NCI-H1436 (cell line): ENCODE results near the gene FOXF2.

Experiments
- DNase-seq: peaks from one replicate; lab custom pipeline; 2025; lab: John Stamatoyannopoulos, UW

Gene FOXF2

GRCh38 chr6:1407499-1407990 lies 18.2 kb downstream of the FOXF2 start:
- no peak for DNase-seq

DNA sequence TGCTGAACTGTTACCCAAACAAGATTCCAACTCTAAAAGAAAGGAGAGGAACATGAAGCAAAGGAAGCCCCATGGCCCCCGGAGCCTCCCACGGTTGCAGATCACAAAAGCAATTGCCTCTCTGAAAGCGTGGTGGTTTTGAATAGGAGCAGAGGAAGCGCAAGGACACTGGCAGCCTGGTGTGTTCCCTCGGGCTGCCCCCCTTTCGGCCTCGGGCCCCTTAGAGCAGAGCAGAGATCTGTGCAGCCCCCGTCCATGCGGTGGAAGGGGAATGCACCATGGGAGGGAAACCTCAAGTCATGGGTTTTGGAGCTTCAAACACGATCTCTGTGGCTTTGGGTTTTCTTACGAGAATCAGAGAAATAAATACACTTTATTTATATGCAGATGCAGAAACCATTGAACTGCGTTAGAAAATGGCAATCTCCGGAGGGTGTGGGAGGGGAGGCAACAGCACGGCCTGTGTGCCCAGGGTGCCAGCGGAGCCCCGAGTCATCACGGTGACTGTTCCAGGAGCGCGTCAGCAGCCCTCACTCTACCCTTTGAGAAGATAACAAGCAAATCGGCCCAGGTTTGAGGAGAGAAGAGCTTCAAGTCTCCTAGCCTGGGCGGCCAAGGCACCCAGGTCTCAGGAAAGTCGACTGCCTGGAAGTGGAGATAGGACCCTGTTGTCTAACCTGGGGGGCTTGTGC lies 20.5 kb downstream of the FOXF2 start:
- DNase-seq, result no peak

DNA sequence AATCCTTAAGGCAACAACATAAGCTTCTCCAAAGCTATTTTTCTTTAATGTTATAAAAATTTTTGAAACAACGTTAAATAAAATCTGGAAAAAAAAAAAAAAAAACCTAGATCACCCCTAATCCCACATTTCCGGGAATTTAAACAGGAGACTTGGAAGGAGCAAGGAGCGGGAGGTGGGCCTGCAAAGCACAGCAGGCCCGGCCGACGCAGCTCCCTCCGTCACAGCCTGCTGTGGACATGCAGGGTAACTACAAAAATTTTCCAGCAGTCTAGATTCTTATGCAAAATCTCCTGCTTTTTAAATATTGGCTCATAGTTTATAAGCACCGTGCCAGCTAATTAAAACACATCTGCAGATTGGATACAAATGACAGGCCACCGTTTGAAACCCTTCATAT lies 23.5 kb downstream of the FOXF2 start:
- no peak for DNase-seq

GRCh38 chr6:1415416-1416063 lies 26.2 kb downstream of the FOXF2 start:
- DNase-seq, result no peak

- DNase-seq, result no peak
Observed at GRCh38 chr6:1416191-1416760, 26.9 kb downstream of the FOXF2 start.

DNA sequence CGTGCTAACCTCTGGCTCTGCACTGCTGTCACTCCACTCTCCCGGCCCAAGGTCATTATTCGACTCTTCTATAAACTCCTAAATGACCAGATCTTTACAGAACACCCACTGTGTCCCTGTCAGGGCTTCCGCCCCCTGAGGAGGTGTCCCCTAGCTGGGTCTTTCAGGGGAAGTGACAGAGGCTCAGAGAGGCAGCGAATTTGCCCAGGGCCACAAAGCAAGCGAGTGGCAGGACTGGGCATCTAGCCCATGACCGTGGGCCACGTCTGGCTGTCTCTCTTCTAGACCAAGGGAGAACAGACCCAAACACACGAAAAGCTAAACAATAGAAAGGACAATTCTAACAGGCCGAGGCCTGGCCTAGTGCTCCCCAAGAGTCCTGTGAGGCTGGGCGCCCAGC lies 27.4 kb downstream of the FOXF2 start:
- no peak for DNase-seq

DNA sequence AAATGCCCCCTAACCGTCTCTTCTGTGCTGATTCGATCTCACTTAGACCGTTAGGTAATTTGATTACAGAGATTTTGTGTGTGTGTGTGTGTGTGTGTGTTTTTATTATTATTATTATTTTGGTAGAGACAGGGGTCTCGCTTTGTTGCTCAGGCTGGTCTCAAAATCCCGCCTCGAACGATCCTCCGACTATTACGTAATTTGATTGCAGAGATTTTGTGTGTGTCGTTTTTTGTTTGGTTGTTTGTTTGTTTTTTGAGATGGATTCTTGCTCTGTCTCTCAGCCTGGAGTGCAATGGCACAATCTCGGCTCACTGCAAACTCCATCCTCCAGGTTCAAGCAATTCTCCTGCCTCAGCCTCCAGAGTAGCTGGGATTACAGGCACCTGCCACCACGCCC lies 28.3 kb downstream of the FOXF2 start:
- DNase-seq, result no peak

- no peak for DNase-seq
Observed at GRCh38 chr6:1418471-1419191, 29.3 kb downstream of the FOXF2 start.

DNA sequence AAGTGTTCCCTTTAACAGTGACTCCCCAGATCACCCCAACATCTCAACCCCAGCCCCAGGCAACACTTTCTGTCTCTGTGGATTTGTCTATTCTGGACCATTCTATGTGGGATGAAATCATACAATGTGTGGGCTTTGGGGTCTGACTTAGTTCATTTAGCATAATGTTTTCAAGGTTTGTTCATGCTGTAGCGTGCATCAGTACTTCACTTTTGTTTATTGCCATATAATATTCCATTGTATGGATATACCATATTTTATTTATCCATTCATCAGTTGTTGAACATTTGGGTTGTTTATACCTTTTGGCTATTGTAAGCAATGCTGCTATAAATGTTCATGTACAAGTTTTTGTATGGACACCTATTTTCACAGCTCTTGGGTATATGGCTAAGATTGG lies 31.0 kb downstream of the FOXF2 start:
- DNase-seq, result no peak

GRCh38 chr6:1422290-1422689 lies 32.9 kb downstream of the FOXF2 start:
- DNase-seq, result no peak

- DNase-seq, result no peak
Observed at GRCh38 chr6:1423578-1423977, 34.2 kb downstream of the FOXF2 start.

GRCh38 chr6:1424306-1424927 lies 35.0 kb downstream of the FOXF2 start:
- no peak for DNase-seq

DNA sequence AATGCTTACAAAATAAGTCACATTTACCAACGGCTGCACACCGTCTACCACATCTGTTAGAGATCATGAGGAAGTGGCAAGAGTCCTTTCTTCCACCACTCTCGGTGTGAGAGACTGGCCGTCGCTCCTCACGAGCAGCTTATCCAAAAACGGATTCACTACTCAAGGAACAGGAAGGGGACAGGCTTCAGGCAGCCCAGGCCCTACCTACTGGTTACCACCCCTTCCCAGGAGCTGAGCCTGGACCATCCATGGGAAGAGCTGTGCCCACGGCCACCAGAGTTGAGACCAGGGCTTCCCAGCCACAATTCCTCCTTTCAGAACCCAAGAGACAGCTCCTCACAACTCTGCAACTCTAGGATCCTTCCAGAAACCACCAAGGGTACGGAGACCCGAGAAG lies 37.0 kb downstream of the FOXF2 start:
- DNase-seq, result no peak

DNA sequence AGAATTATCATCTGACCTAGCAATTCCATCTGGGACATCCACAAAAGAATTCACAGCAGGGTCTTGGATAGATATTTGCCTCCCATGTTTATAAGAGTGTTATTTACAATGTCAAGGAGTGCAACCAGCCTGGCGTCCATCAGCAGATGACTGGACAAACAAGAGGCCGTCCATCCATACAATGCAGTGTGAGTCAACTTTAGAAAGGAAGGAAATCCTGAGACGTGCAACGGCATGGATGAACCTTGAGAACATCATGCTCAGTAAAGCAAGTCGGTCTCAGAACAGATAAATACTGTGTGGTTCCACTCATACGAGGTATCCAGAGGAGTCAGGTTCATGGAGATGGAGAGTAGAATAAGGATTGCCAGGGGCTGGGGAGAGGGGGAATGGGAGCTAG lies 46.4 kb downstream of the FOXF2 start:
- no peak for DNase-seq

DNA sequence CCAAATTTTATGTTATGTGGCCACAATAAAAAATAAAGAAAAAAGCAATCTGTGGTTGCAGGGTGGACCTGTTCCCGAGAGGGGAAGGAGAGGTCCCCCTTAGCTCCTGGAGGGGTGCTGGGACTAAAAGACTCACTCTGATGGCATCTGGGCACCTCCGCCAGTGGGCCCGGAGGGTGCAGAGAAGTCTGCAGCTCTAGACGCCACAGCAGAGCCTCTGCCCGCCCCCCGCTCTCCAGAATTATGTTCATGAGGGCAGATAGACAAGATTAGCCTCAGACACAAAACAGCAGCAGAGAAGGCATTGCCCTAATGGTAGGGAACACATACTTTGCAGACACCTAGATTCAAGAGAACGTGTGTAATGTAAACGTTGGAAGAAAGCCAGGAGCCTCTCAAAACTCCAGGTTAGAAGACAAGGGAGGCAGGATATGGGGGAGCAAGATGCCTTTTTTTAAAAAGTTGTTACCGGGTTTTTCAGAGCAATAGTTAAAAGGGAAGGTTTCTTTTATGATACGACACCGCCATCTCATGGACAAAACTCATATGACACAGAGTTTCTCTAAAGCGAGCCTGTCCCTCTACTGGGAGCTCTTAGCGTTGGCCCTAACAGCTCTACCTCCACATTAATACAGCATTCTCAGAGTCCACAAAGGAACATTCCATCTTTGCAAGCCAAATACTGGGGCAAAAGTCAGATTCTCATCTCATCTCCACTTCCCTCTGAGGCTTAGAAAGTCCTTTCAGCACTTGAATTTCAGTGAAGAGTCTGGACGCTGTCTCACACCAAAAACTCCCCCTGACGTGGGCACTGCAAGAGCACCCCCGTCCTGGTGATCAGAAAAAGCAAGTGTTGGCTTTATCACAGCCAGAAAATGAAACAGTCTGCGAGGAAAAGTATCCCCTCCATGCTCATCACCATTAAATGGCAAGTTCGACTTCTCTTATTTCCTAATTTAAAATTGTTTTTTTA lies 47.2 kb downstream of the FOXF2 start:
- DNase-seq, result peak; percentile 33

- DNase-seq, result no peak
Observed at GRCh38 chr6:1437553-1438406, 48.4 kb downstream of the FOXF2 start.

GRCh38 chr6:1438471-1438881 lies 49.1 kb downstream of the FOXF2 start:
- DNase-seq, result no peak

GRCh38 chr6:1439349-1439748 lies 50.0 kb downstream of the FOXF2 start:
- DNase-seq, result no peak

DNA sequence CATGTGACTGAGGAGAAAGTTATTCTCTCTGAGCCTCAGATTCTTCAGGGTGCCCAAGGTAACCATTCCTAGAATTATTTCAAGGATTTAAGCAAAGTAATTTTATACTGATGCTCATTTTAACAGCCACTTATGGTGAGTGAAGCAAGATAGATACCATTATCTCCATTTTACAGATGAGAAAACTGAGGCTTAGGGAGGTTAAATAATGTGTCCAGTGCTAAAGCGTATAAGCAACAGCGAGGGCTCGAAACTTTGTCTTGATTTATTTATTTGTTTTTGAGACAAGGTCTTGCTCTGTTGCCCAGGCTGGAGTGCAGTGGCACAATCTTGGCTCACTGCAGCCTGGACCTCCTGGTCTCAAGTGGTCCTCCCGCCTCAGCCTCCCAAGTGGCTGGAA lies 53.6 kb downstream of the FOXF2 start:
- DNase-seq, result no peak
